K562 (cell line): ENCODE data around the gene SAV1. TPM values are rescaled to one million over a fixed set of nuclear protein-coding genes. Genes with fewer than 3 reads are reported as not detected.

ENCODE experiments used
- ATAC-seq: fragments of 200-7000 bp; cut with Tn5 transposase; 3 replicates; pipeline ENCODE4 v1.9.1; 2020; ENCODE audit warnings: moderate library complexity
- BruUV-seq: library from RNA; stranded (reverse); fragments of 400-500 nt; replicated peaks from 2 replicates; lab custom pipeline; 2021; lab: Mats Ljungman, UMichigan
- CTCF ChIA-PET: fragments of 300-600 bp; formaldehyde crosslinking; extraction: SDS; loops from one replicate; lab custom pipeline; 2021; ENCODE audit warnings: low intra/inter-chr PET ratio; lab: Yijun Ruan, JAX
- POLR2A ChIA-PET: fragments of 300-600, 350-650 bp; sonication (Branson Sonifier 250); formaldehyde crosslinking; extraction: SDS; loops from one replicate; lab custom pipeline; 2021; ENCODE audit warnings: antibody characterized with exemption, inconsistent platforms; lab: Yijun Ruan, JAX
- DNase-seq, 4 experiments: peaks; one replicate each; pipeline versions ENCODE4 v3.0.0 to v3.0.0-alpha.2; 2011 to 2018; ENCODE audit warnings: low spot score in 3 of 4, mixed read lengths in 3 of 4; ENCODE audit errors: extremely low read depth in 1 of 4
- FAIRE-seq: peaks from 2 replicates; lab custom pipeline; 2011; peaks lifted over from hg19 to GRCh38; lab: Jason Lieb, UNC
- H2AFZ ChIP-seq: 2 replicates; pipeline ENCODE4 v1.6.0; 2011; ENCODE audit warnings: low read depth, low read length, control low read depth, inconsistent platforms
- H3K27ac ChIP-seq: fragments of 200-600 bp; 3 replicates; pipeline ENCODE4 v1.8.0; 2011; ENCODE audit warnings: low read depth, mild to moderate bottlenecking, control low read depth, inconsistent platforms, low read length, moderate library complexity, mixed read lengths; ENCODE audit errors: extremely low read depth
- H3K27me3 ChIP-seq, 2 experiments: fragments of 300-600 bp in 1 of 2; 2 replicates in 1 of 2; 3 replicates in 1 of 2; pipeline versions ENCODE4 v1.6.0 to v1.8.0; 2011; ENCODE audit warnings: inconsistent platforms in 2 of 2, low read length in 2 of 2, mild to moderate bottlenecking in 1 of 2, mixed read lengths in 1 of 2, moderate library complexity in 1 of 2; ENCODE audit not compliant: control insufficient read depth in 2 of 2, insufficient read depth in 2 of 2
- H3K36me3 ChIP-seq: fragments of 300-600 bp; 3 replicates; pipeline ENCODE4 v1.8.0; 2011; ENCODE audit warnings: mild to moderate bottlenecking, low read length, inconsistent platforms; ENCODE audit not compliant: control insufficient read depth, insufficient read depth
- H3K4me1 ChIP-seq, 2 experiments: fragments of 200-600 bp in 1 of 2; replicated peaks in 1 of 2; 2 replicates in 1 of 2; 3 replicates in 1 of 2; pipeline versions ENCODE4 v1.5.1 to v1.8.0; 2011; ENCODE audit warnings: inconsistent platforms in 2 of 2, low read length in 2 of 2, mild to moderate bottlenecking in 1 of 2, mixed read lengths in 1 of 2, moderate library complexity in 1 of 2; ENCODE audit not compliant: control insufficient read depth in 2 of 2, insufficient read depth in 2 of 2
- H3K4me2 ChIP-seq: 2 replicates; pipeline ENCODE4 v1.6.1; 2011; ENCODE audit warnings: low read length, control low read depth, inconsistent platforms, mixed read lengths; ENCODE audit not compliant: insufficient read depth
- H3K4me3 ChIP-seq: fragments of 200-600 bp; sonication (generic), shearing (Covaris generic); 2 replicates; pipeline ENCODE4 v1.5.1; 2016; ENCODE audit warnings: control low read depth, inconsistent platforms
- H3K79me2 ChIP-seq: fragments of 200-600 bp; 3 replicates; pipeline ENCODE4 v1.8.0; 2011; ENCODE audit warnings: low read length, inconsistent platforms; ENCODE audit not compliant: control insufficient read depth, insufficient read depth
- H3K9ac ChIP-seq, 2 experiments: 2 replicates each; pipeline versions ENCODE4 v1.6.0 to v1.6.1; 2011; ENCODE audit warnings: low read depth in 2 of 2, low read length in 2 of 2, control low read depth in 1 of 2, inconsistent platforms in 1 of 2, mild to moderate bottlenecking in 1 of 2, mixed read lengths in 1 of 2; ENCODE audit not compliant: insufficient read depth in 1 of 2
- H3K9me1 ChIP-seq: one replicate; pipeline ENCODE4 v1.6.0; 2011; ENCODE audit warnings: inconsistent platforms, mild to moderate bottlenecking, low read length, moderate library complexity; ENCODE audit not compliant: control insufficient read depth, insufficient read depth
- H3K9me3 ChIP-seq: replicated peaks from 2 replicates; pipeline ENCODE4 v1.5.1; 2011; ENCODE audit warnings: low read depth, low read length, inconsistent platforms; ENCODE audit not compliant: control insufficient read depth, insufficient read depth
- H4K20me1 ChIP-seq: replicated peaks from 2 replicates; pipeline ENCODE4 v1.6.1; 2011; ENCODE audit warnings: low read length, inconsistent platforms, mixed read lengths; ENCODE audit not compliant: control insufficient read depth, insufficient read depth
- FOXM1 ChIP-seq, 2 experiments: fragments of 450-650 bp in 1 of 2; sonication (generic) in 1 of 2; formaldehyde crosslinking in 1 of 2; IDR thresholded peaks; 2 replicates each; pipeline versions ENCODE4 v1.6.1 to v1.9.0; 2017 to 2022; ENCODE audit warnings: low read depth in 2 of 2, mild to moderate bottlenecking in 2 of 2, missing genetic modification reagents in 1 of 2, moderate library complexity in 1 of 2
- MBD2 ChIP-seq: sonication (generic); IDR thresholded peaks from 2 replicates; pipeline ENCODE4 v1.6.1; 2016; ENCODE audit warnings: low read depth, borderline replicate concordance
- NFE2L1 ChIP-seq: fragments of 450-650 bp; IDR thresholded peaks from 2 replicates; pipeline ENCODE4 v1.6.1; 2016; ENCODE audit warnings: missing genetic modification characterization, low read depth, mild to moderate bottlenecking, missing compliant biosample characterization, moderate library complexity, borderline replicate concordance
- ZNF444 ChIP-seq: fragments of 250-450 bp; sonication (Bioruptor Pico); IDR thresholded peaks from 2 replicates; pipeline ENCODE4 v1.4.0; 2020; ENCODE audit warnings: mild to moderate bottlenecking, moderate library complexity
- WGBS: fragments of 100-300 bp; shearing (Covaris generic); methylation state at CpG from one replicate; pipeline ENCODE4 v1.1.6; 2016; ENCODE audit warnings: low coverage, mixed read lengths; ENCODE audit not compliant: insufficient coverage; ENCODE audit errors: missing lambda C conversion rate; 5-methylcytosine and 5-hydroxymethylcytosine counted together
- in situ Hi-C: fragments of 300-500 bp; cut with MboI; formaldehyde crosslinking; loops from 4 replicates; pipeline ENCODE4 v1.15.0; 2018; ENCODE audit warnings: inconsistent platforms, mixed read lengths
- intact Hi-C: fragments of 100-400 bp; cut with micrococcal nuclease; formaldehyde crosslinking; loops from 2 replicates; pipeline ENCODE4 v1.14.2; 2022
- polyA plus RNA-seq, 8 experiments: library from polyadenylated mRNA; depleted of rRNA in 4 of 8; stranded (reverse) in 5 of 8; unstranded in 3 of 8; fragments of >200 nt; fragmentation: Nextera tagmentation in 2 of 8; fragmentation: Illumina TruSeq in 1 of 8; extraction: Ambion mirVana in 2 of 8; extraction: Trizol in 1 of 8; gene quantifications; 2 replicates each; pipeline versions ENCODE4 v1.2.1 to v1.2.3, GENCODE V29; 2011 to 2014; ENCODE audit warnings: inconsistent platforms in 1 of 8, missing spikeins in 1 of 8
- total RNA-seq, 7 experiments: library from RNA; depleted of rRNA in 6 of 7; stranded (reverse); fragments of >200 nt in 6 of 7; fragmentation: Illumina TruSeq in 2 of 7; extraction: Trizol in 2 of 7; gene quantifications; 2 replicates each; pipeline versions ENCODE4 v1.2.1 to v1.2.3, GENCODE V29; 2011 to 2021; ENCODE audit warnings: low replicate concordance in 1 of 7
- TF ChIP-seq, protein P1 (sequence below): fragments of 250-450 bp; sonication (Bioruptor Pico); IDR thresholded peaks from 2 replicates; pipeline ENCODE4 v1.8.0; 2022; ENCODE audit warnings: inconsistent platforms, mild to moderate bottlenecking, moderate library complexity, borderline replicate concordance

The SAV1 gene
- total and polyA plus RNA-seq, 9 of the 15 experiments (the other 6 are each of a cell fraction or from before 2014, with no cell fraction given) = 6.5 to 18.1 (median 16.1) TPM

DNA sequence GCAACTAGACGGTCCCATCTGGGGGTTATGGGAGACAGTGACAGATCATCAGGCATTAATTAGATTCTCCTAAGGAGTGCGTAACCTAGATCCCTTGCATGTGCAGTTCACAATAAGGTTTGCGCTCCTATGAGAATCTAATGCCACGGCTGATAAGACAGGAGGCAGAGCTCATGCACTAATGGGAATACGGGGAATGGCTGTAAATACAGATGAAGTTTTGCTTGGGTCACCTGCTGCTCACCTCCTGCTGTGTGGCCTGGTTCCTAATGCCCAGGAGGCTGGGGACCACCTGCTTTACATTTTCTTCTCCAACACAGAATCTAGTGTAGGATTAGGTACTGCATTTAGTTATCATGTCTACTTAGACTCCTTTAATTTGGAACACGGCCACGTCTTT, 49.7 kb upstream of the SAV1 start:
- in situ Hi-C loops (no loop called here), intact Hi-C loops (no loop called here)
- H3K4me2 ChIP-seq = no peak overlapping the region
- no peaks in the 10 kb centered on the region for H3K9me3 ChIP-seq
- no peak overlapping the region for H3K4me3 ChIP-seq
- BruUV-seq = no TSS peak
- no peak for FAIRE-seq
- no peaks in the 10 kb centered on the region; a peak in 1 of 5 replicates for H3K27me3 ChIP-seq
- ChIA-PET POLR2A (no interaction called here), CTCF (no interaction called here)
- H3K79me2 ChIP-seq = no peaks in the 10 kb centered on the region
- no peak overlapping the region for H3K27ac ChIP-seq
- H3K36me3 ChIP-seq = no peaks in the 10 kb centered on the region
- no peak for DNase-seq
- 21% methylated on average over 7 of the region's 7 CpGs for WGBS
- ATAC-seq = no peak
- H3K9me1 ChIP-seq = no peaks in the 10 kb centered on the region
- TF ChIP-seq ZNF444 (CRISPR knock-in tag) (no peak), MBD2 (no peak), NFE2L1 (tag) (no peak), FOXM1 (IDR thresholded peaks at IDR 0.05; ENCODE audit: low read depth) (no peak), FOXM1 (CRISPR knock-in tag; IDR thresholded peaks at IDR 0.05; ENCODE audit: low read depth) (no peak)
- TF ChIP-seq, protein P1, sequence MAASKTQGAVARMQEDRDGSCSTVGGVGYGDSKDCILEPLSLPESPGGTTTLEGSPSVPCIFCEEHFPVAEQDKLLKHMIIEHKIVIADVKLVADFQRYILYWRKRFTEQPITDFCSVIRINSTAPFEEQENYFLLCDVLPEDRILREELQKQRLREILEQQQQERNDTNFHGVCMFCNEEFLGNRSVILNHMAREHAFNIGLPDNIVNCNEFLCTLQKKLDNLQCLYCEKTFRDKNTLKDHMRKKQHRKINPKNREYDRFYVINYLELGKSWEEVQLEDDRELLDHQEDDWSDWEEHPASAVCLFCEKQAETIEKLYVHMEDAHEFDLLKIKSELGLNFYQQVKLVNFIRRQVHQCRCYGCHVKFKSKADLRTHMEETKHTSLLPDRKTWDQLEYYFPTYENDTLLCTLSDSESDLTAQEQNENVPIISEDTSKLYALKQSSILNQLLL (CRISPR knock-in tag) = no peak
- no peaks in the 10 kb centered on the region for H3K4me1 ChIP-seq
- H3K9ac ChIP-seq = no peak overlapping the region
- no peaks in the 10 kb centered on the region for H4K20me1 ChIP-seq
- H2AFZ ChIP-seq = no peak overlapping the region
